DND-41 (cell line): ENCODE data around the gene DPYSL4.

Source experiments
- EZH2 ChIP-seq: IDR thresholded peaks from 3 replicates; pipeline ENCODE4 v1.6.1; 2012; ENCODE audit warnings: borderline replicate concordance, low read depth, mild to moderate bottlenecking, moderate library complexity, low read length, inconsistent platforms; ENCODE audit not compliant: severe bottlenecking
- TF ChIP-seq, protein P1 (sequence below): IDR thresholded peaks from 2 replicates; pipeline ENCODE4 v1.5.1; 2012; ENCODE audit warnings: borderline replicate concordance, low read length, moderate library complexity, mild to moderate bottlenecking; ENCODE audit not compliant: poor library complexity, severe bottlenecking; ENCODE audit errors: extremely low read depth

DNA sequence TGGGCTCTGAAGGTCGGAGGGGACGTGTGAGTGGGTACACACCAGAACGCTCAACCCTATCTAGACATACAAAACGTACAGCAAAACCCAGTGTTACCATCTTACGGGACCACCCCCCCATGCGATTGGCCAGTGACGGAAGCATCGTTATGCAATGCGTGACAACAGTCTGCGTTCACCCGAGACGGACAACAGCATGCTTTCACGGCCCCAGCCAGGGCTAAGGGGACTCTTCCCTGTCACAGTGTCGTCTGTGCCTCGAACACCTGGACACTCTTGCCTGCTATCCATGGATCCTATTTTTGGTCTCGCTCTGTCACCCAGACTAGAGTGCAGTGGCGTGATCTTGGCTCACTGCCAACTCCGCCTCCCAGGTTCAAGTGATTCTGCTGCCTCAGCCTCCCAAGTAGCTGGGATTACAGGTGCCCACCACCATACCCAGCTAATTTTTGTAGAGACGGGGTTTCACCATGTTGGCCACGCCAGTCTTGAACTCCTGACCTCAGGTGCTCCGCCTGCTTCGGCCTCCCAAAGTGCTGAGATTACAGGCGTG, 23.3 kb downstream of the DPYSL4 start:
- TF ChIP-seq, protein P1, sequence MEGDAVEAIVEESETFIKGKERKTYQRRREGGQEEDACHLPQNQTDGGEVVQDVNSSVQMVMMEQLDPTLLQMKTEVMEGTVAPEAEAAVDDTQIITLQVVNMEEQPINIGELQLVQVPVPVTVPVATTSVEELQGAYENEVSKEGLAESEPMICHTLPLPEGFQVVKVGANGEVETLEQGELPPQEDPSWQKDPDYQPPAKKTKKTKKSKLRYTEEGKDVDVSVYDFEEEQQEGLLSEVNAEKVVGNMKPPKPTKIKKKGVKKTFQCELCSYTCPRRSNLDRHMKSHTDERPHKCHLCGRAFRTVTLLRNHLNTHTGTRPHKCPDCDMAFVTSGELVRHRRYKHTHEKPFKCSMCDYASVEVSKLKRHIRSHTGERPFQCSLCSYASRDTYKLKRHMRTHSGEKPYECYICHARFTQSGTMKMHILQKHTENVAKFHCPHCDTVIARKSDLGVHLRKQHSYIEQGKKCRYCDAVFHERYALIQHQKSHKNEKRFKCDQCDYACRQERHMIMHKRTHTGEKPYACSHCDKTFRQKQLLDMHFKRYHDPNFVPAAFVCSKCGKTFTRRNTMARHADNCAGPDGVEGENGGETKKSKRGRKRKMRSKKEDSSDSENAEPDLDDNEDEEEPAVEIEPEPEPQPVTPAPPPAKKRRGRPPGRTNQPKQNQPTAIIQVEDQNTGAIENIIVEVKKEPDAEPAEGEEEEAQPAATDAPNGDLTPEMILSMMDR = no peak
- no peak for TF ChIP-seq EZH2
